NT2/D1 (cell line): ENCODE data around the gene ASB7.

Experiments
- DNase-seq: peaks from one replicate; pipeline ENCODE4 v3.0.0-alpha.2; 2011; ENCODE audit warnings: low read depth, low spot score
- H3K27me3 ChIP-seq: 2 replicates; pipeline ENCODE4 v1.6.0; 2011; ENCODE audit warnings: mild to moderate bottlenecking; ENCODE audit not compliant: insufficient read length, insufficient read depth
- H3K36me3 ChIP-seq: 2 replicates; pipeline ENCODE4 v1.6.1; 2011; ENCODE audit warnings: mild to moderate bottlenecking, low read length, mixed read lengths; ENCODE audit not compliant: insufficient read depth, insufficient read length
- H3K4me1 ChIP-seq: 2 replicates; pipeline ENCODE4 v1.5.1; 2011; ENCODE audit not compliant: insufficient read depth, insufficient read length
- H3K4me3 ChIP-seq: 2 replicates; pipeline ENCODE4 v1.5.1; 2011; ENCODE audit warnings: low read depth; ENCODE audit not compliant: insufficient read length
- H3K9ac ChIP-seq: 2 replicates; pipeline ENCODE4 v1.6.0; 2011; ENCODE audit warnings: low read depth; ENCODE audit not compliant: insufficient read length
- H3K9me3 ChIP-seq: 2 replicates; pipeline ENCODE4 v1.5.1; 2011; ENCODE audit warnings: mild to moderate bottlenecking, low read length; ENCODE audit not compliant: insufficient read depth
- SUZ12 ChIP-seq: IDR thresholded peaks from 2 replicates; pipeline ENCODE4 v1.6.1; 2011; ENCODE audit not compliant: insufficient read length, insufficient read depth; ENCODE audit errors: extremely low read depth
- YY1 ChIP-seq: IDR thresholded peaks from 2 replicates; pipeline ENCODE4 v1.6.1; 2011; ENCODE audit not compliant: insufficient read length, insufficient read depth
- ZNF274 ChIP-seq: IDR thresholded peaks from 2 replicates; pipeline ENCODE4 v1.6.1; 2011; ENCODE audit warnings: mild to moderate bottlenecking, low read depth, low read length

The ASB7 gene

GRCh38 chr15:100566850-100567628 lies 35.4 kb upstream of the ASB7 start:
- DNase-seq: no peak

GRCh38 chr15:100569391-100569790 lies 33.0 kb upstream of the ASB7 start:
- Histone ChIP-seq H3K4me1 (no peaks in the 10 kb centered on the region), H3K36me3 (peaks cover 45% of the 10 kb centered on the region), H3K9ac (no peak overlapping the region), H3K27me3 (no peaks in the 10 kb centered on the region), H3K4me3 (no peak overlapping the region), H3K9me3 (no peaks in the 10 kb centered on the region)
- TF ChIP-seq SUZ12 (no peak), YY1 (no peak)
- no peak for DNase-seq

More at GRCh38 chr15:100566850-100567628, 35.4 kb upstream of the ASB7 start:
- no peaks in the 10 kb centered on the region for H3K27me3 ChIP-seq
- TF ChIP-seq ZNF274 (no peak), YY1 (no peak), SUZ12 (no peak)
- no peak overlapping the region for H3K4me3 ChIP-seq
- H3K9me3 ChIP-seq: no peaks in the 10 kb centered on the region
- no peak overlapping the region for H3K9ac ChIP-seq
- H3K36me3 ChIP-seq: peaks cover 29% of the 10 kb centered on the region
- H3K4me1 ChIP-seq: no peaks in the 10 kb centered on the region

- Histone ChIP-seq H3K36me3 (peaks cover 47% of the 10 kb centered on the region), H3K4me3 (no peak overlapping the region), H3K4me1 (no peaks in the 10 kb centered on the region), H3K9ac (no peak overlapping the region), H3K9me3 (no peaks in the 10 kb centered on the region), H3K27me3 (no peaks in the 10 kb centered on the region)
- DNase-seq: no peak
- TF ChIP-seq YY1: no peak
- no peak for TF ChIP-seq SUZ12
- no peak for TF ChIP-seq ZNF274
Measured at GRCh38 chr15:100570275-100570674, 32.1 kb upstream of the ASB7 start.

GRCh38 chr15:100570735-100571313 lies 31.6 kb upstream of the ASB7 start:
- no peaks in the 10 kb centered on the region for H3K4me1 ChIP-seq
- H3K27me3 ChIP-seq: no peaks in the 10 kb centered on the region
- H3K9me3 ChIP-seq: no peaks in the 10 kb centered on the region
- H3K9ac ChIP-seq: no peak overlapping the region
- no peak for DNase-seq
- no peak for TF ChIP-seq SUZ12
- no peak for TF ChIP-seq ZNF274
- no peak for TF ChIP-seq YY1
- H3K36me3 ChIP-seq: peaks cover 47% of the 10 kb centered on the region
- H3K4me3 ChIP-seq: no peak overlapping the region

GRCh38 chr15:100571592-100572167 lies 30.7 kb upstream of the ASB7 start:
- Histone ChIP-seq H3K4me3 (no peak overlapping the region), H3K9me3 (no peaks in the 10 kb centered on the region), H3K4me1 (no peaks in the 10 kb centered on the region), H3K9ac (no peak overlapping the region), H3K36me3 (peaks cover 47% of the 10 kb centered on the region), H3K27me3 (no peaks in the 10 kb centered on the region)
- DNase-seq: no peak
- TF ChIP-seq YY1 (no peak), ZNF274 (no peak), SUZ12 (no peak)

- DNase-seq: no peak
- H3K36me3 ChIP-seq: peaks cover 47% of the 10 kb centered on the region
- no peak for TF ChIP-seq YY1
- no peak for TF ChIP-seq SUZ12
- TF ChIP-seq ZNF274: no peak
Measured at GRCh38 chr15:100572362-100572983, 29.9 kb upstream of the ASB7 start.

GRCh38 chr15:100573526-100573925 lies 28.9 kb upstream of the ASB7 start:
- no peaks in the 10 kb centered on the region for H3K27me3 ChIP-seq
- no peak overlapping the region for H3K4me3 ChIP-seq
- peaks cover 42% of the 10 kb centered on the region for H3K36me3 ChIP-seq
- no peaks in the 10 kb centered on the region for H3K9me3 ChIP-seq
- no peak for DNase-seq
- no peaks in the 10 kb centered on the region for H3K4me1 ChIP-seq
- no peak for TF ChIP-seq SUZ12
- no peak overlapping the region for H3K9ac ChIP-seq

More at GRCh38 chr15:100572362-100572983, 29.9 kb upstream of the ASB7 start:
- no peaks in the 10 kb centered on the region for H3K27me3 ChIP-seq
- no peak overlapping the region for H3K4me3 ChIP-seq
- no peaks in the 10 kb centered on the region for H3K4me1 ChIP-seq
- no peak overlapping the region for H3K9ac ChIP-seq
- no peaks in the 10 kb centered on the region for H3K9me3 ChIP-seq
